Sigmoid colon (tissue), 4 donors: Measurements from ENCODE around the gene ADD3.

Source experiments
- EP300 ChIP-seq, 4 donors: sonication (generic); formaldehyde crosslinking; IDR thresholded peaks; one replicate each; pipeline ENCODE4 v1.6.1; 2017; ENCODE audit warnings: antibody characterized with exemption in 4 of 4
- POLR2A ChIP-seq, 2 donors: fragments of 450-650 bp; IDR thresholded peaks; one replicate each; pipeline ENCODE4 v1.6.1; 2016; ENCODE audit warnings: antibody characterized with exemption in 2 of 2, mild to moderate bottlenecking in 2 of 2, moderate library complexity in 2 of 2
- POLR2AphosphoS5 ChIP-seq, 4 donors: sonication (generic); formaldehyde crosslinking; IDR thresholded peaks; one replicate each; pipeline ENCODE4 v1.6.1; 2017; ENCODE audit warnings: antibody characterized with exemption in 4 of 4
- TF ChIP-seq, protein P1 (sequence below), 4 experiments: fragments of 450-650 bp in 3 of 4; fragments of 200-600 bp in 1 of 4; IDR thresholded peaks; one replicate each; pipeline ENCODE4 v1.5.1; 2016 to 2019; ENCODE audit warnings: antibody characterized with exemption in 4 of 4, mild to moderate bottlenecking in 3 of 4, moderate library complexity in 2 of 4

GRCh38 chr10:109974504-109975191 lies 33.1 kb upstream of the ADD3 start:
- no peak for TF ChIP-seq POLR2A (IDR thresholded peaks at IDR 0.05)
- TF ChIP-seq, protein P1, sequence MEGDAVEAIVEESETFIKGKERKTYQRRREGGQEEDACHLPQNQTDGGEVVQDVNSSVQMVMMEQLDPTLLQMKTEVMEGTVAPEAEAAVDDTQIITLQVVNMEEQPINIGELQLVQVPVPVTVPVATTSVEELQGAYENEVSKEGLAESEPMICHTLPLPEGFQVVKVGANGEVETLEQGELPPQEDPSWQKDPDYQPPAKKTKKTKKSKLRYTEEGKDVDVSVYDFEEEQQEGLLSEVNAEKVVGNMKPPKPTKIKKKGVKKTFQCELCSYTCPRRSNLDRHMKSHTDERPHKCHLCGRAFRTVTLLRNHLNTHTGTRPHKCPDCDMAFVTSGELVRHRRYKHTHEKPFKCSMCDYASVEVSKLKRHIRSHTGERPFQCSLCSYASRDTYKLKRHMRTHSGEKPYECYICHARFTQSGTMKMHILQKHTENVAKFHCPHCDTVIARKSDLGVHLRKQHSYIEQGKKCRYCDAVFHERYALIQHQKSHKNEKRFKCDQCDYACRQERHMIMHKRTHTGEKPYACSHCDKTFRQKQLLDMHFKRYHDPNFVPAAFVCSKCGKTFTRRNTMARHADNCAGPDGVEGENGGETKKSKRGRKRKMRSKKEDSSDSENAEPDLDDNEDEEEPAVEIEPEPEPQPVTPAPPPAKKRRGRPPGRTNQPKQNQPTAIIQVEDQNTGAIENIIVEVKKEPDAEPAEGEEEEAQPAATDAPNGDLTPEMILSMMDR (IDR thresholded peaks at IDR 0.05) = no peak
- no peak for TF ChIP-seq EP300 (IDR thresholded peaks at IDR 0.05)
- no peak for TF ChIP-seq POLR2AphosphoS5 (IDR thresholded peaks at IDR 0.05)
